Activated naive CD4-positive, alpha-beta T cell treated with anti-CD3 and anti-CD28 coated beads, Interleukin-2, amount 10 ng/mL, durations not matched to agents 7 days and 5 days (primary cell): ENCODE results near the gene SLC7A14.

Experiments used
- CTCF ChIA-PET: fragments of 350-600 bp; sonication (Branson Sonifier 250); formaldehyde crosslinking; loops from one replicate; lab custom pipeline; 2021; ENCODE audit warnings: antibody characterized with exemption; lab: Charles Lee
- DNase-seq: peaks from one replicate; pipeline ENCODE4 v3.0.0-alpha.2; 2020
- H3K27ac Mint-ChIP-seq: one replicate; pipeline ENCODE4 v1.8.0; 2021; ENCODE audit warnings: mild to moderate bottlenecking, moderate library complexity, mixed read lengths
- H3K27me3 Mint-ChIP-seq: one replicate; pipeline ENCODE4 v1.8.0; 2021; ENCODE audit warnings: mild to moderate bottlenecking, mixed read lengths
- H3K36me3 Mint-ChIP-seq: one replicate; pipeline ENCODE4 v1.8.0; 2021; ENCODE audit warnings: mixed read lengths
- H3K4me1 Mint-ChIP-seq: one replicate; pipeline ENCODE4 v1.8.0; 2021; ENCODE audit warnings: mixed read lengths
- H3K4me3 Mint-ChIP-seq: one replicate; pipeline ENCODE4 v1.8.0; 2021; ENCODE audit warnings: mild to moderate bottlenecking, moderate library complexity, mixed read lengths
- H3K9me3 Mint-ChIP-seq: one replicate; pipeline ENCODE4 v1.8.0; 2021; ENCODE audit warnings: mixed read lengths

Gene SLC7A14

GRCh38 chr3:170585937-170586310 is at the start of gene SLC7A14:
Gene SLC7A14, minus strand, starts transcription at chr3:170586075. Its CDS starts 59,139 bp downstream, at chr3:170526936.
- Mint-ChIP-seq H3K27me3 (peaks cover 43% of the 10 kb centered on the region), H3K36me3 (no peaks in the 10 kb centered on the region), H3K4me1 (no peaks in the 10 kb centered on the region), H3K4me3 (no peak within 1 kb of the TSS), H3K27ac (peak within 1 kb of the TSS; percentile 40), H3K9me3 (no peaks in the 10 kb centered on the region)
- DNase-seq, result no peak
- CTCF ChIA-PET, result no interaction called here

GRCh38 chr3:170635385-170635735 is 49.5 kb upstream of the SLC7A14 start:
- peaks cover 4% of the 10 kb centered on the region for H3K27me3 Mint-ChIP-seq
- CTCF ChIA-PET, result no interaction called here
- no peak overlapping the region for H3K27ac Mint-ChIP-seq
- DNase-seq, result no peak
- H3K9me3 Mint-ChIP-seq, result no peaks in the 10 kb centered on the region
- H3K4me1 Mint-ChIP-seq, result no peaks in the 10 kb centered on the region
- H3K36me3 Mint-ChIP-seq, result no peaks in the 10 kb centered on the region
- no peak overlapping the region for H3K4me3 Mint-ChIP-seq

- no peaks in the 10 kb centered on the region for H3K36me3 Mint-ChIP-seq
- DNase-seq, result no peak
- peaks cover 4% of the 10 kb centered on the region for H3K27me3 Mint-ChIP-seq
- no peaks in the 10 kb centered on the region for H3K4me1 Mint-ChIP-seq
- CTCF ChIA-PET, result no interaction called here
- H3K27ac Mint-ChIP-seq, result no peak overlapping the region
- H3K9me3 Mint-ChIP-seq, result no peaks in the 10 kb centered on the region
- H3K4me3 Mint-ChIP-seq, result no peak overlapping the region
Observed at GRCh38 chr3:170634663-170635384, 48.9 kb upstream of the SLC7A14 start.

GRCh38 chr3:170633573-170633972 is 47.7 kb upstream of the SLC7A14 start:
- no peak overlapping the region for H3K27ac Mint-ChIP-seq
- H3K4me1 Mint-ChIP-seq, result no peaks in the 10 kb centered on the region
- no peak for DNase-seq
- CTCF ChIA-PET, result no interaction called here
- H3K27me3 Mint-ChIP-seq, result peaks cover 12% of the 10 kb centered on the region
- no peaks in the 10 kb centered on the region for H3K36me3 Mint-ChIP-seq
- H3K4me3 Mint-ChIP-seq, result no peak overlapping the region
- H3K9me3 Mint-ChIP-seq, result no peaks in the 10 kb centered on the region

GRCh38 chr3:170632780-170633179 is 46.9 kb upstream of the SLC7A14 start:
- H3K4me1 Mint-ChIP-seq, result no peaks in the 10 kb centered on the region

GRCh38 chr3:170631755-170632488 is 46.0 kb upstream of the SLC7A14 start:
- Mint-ChIP-seq H3K4me1 (no peaks in the 10 kb centered on the region), H3K36me3 (no peaks in the 10 kb centered on the region), H3K27me3 (peaks cover 12% of the 10 kb centered on the region), H3K9me3 (no peaks in the 10 kb centered on the region), H3K27ac (no peak overlapping the region), H3K4me3 (no peak overlapping the region)
- no peak for DNase-seq
- CTCF ChIA-PET, result no interaction called here

More at GRCh38 chr3:170632780-170633179, 46.9 kb upstream of the SLC7A14 start:
- H3K9me3 Mint-ChIP-seq, result no peaks in the 10 kb centered on the region
- CTCF ChIA-PET, result no interaction called here
- no peaks in the 10 kb centered on the region for H3K36me3 Mint-ChIP-seq
- H3K4me3 Mint-ChIP-seq, result no peak overlapping the region
- DNase-seq, result no peak
- peaks cover 12% of the 10 kb centered on the region for H3K27me3 Mint-ChIP-seq
- H3K27ac Mint-ChIP-seq, result no peak overlapping the region

- Mint-ChIP-seq H3K27me3 (peaks cover 9% of the 10 kb centered on the region), H3K9me3 (no peaks in the 10 kb centered on the region), H3K4me1 (no peaks in the 10 kb centered on the region), H3K36me3 (no peaks in the 10 kb centered on the region), H3K27ac (no peak overlapping the region), H3K4me3 (no peak overlapping the region)
- CTCF ChIA-PET, result interaction anchor here (0.6 kb wide), 1 partner anchor 727 kb away, joined by 3 read pairs; no protein-coding TSS in a partner anchor
- DNase-seq, result no peak
Observed at GRCh38 chr3:170623524-170623923, 37.6 kb upstream of the SLC7A14 start.

- peaks cover 9% of the 10 kb centered on the region for H3K27me3 Mint-ChIP-seq
- H3K4me1 Mint-ChIP-seq, result no peaks in the 10 kb centered on the region
- H3K9me3 Mint-ChIP-seq, result no peaks in the 10 kb centered on the region
- H3K27ac Mint-ChIP-seq, result no peak overlapping the region
- no peak overlapping the region for H3K4me3 Mint-ChIP-seq
- H3K36me3 Mint-ChIP-seq, result no peaks in the 10 kb centered on the region
- CTCF ChIA-PET, result no interaction called here
- DNase-seq, result no peak
Observed at GRCh38 chr3:170622369-170623159, 36.7 kb upstream of the SLC7A14 start.

GRCh38 chr3:170621256-170621655 is 35.4 kb upstream of the SLC7A14 start:
- Mint-ChIP-seq H3K27me3 (peaks cover 9% of the 10 kb centered on the region), H3K4me1 (no peaks in the 10 kb centered on the region), H3K4me3 (no peak overlapping the region), H3K9me3 (no peaks in the 10 kb centered on the region), H3K27ac (no peak overlapping the region), H3K36me3 (no peaks in the 10 kb centered on the region)
- CTCF ChIA-PET, result no interaction called here
- no peak for DNase-seq

GRCh38 chr3:170614214-170614966 is 28.5 kb upstream of the SLC7A14 start:
- H3K27me3 Mint-ChIP-seq, result peaks cover 4% of the 10 kb centered on the region
- no peaks in the 10 kb centered on the region for H3K4me1 Mint-ChIP-seq
- no peaks in the 10 kb centered on the region for H3K9me3 Mint-ChIP-seq
- H3K36me3 Mint-ChIP-seq, result no peaks in the 10 kb centered on the region
- no peak overlapping the region for H3K27ac Mint-ChIP-seq
- CTCF ChIA-PET, result no interaction called here
- DNase-seq, result no peak
- no peak overlapping the region for H3K4me3 Mint-ChIP-seq

- DNase-seq, result no peak
- Mint-ChIP-seq H3K27me3 (peaks cover 4% of the 10 kb centered on the region), H3K27ac (no peak overlapping the region), H3K36me3 (no peaks in the 10 kb centered on the region), H3K4me3 (no peak overlapping the region), H3K9me3 (no peaks in the 10 kb centered on the region), H3K4me1 (no peaks in the 10 kb centered on the region)
- CTCF ChIA-PET, result no interaction called here
Observed at GRCh38 chr3:170611751-170612150, 25.9 kb upstream of the SLC7A14 start.

GRCh38 chr3:170610321-170610884 is 24.5 kb upstream of the SLC7A14 start:
- CTCF ChIA-PET, result no interaction called here
- Mint-ChIP-seq H3K27me3 (peaks cover 7% of the 10 kb centered on the region), H3K4me1 (no peaks in the 10 kb centered on the region), H3K4me3 (no peak overlapping the region), H3K9me3 (no peaks in the 10 kb centered on the region), H3K36me3 (no peaks in the 10 kb centered on the region), H3K27ac (no peak overlapping the region)
- DNase-seq, result no peak

GRCh38 chr3:170608475-170608874 is 22.6 kb upstream of the SLC7A14 start:
- H3K4me1 Mint-ChIP-seq, result no peaks in the 10 kb centered on the region
- CTCF ChIA-PET, result no interaction called here
- DNase-seq, result no peak
- no peak overlapping the region for H3K4me3 Mint-ChIP-seq
- peaks cover 7% of the 10 kb centered on the region for H3K27me3 Mint-ChIP-seq
- H3K36me3 Mint-ChIP-seq, result no peaks in the 10 kb centered on the region
- no peaks in the 10 kb centered on the region for H3K9me3 Mint-ChIP-seq
- H3K27ac Mint-ChIP-seq, result no peak overlapping the region

GRCh38 chr3:170606675-170607074 is 20.8 kb upstream of the SLC7A14 start:
- CTCF ChIA-PET, result no interaction called here
- H3K27me3 Mint-ChIP-seq, result peaks cover 7% of the 10 kb centered on the region
- no peak overlapping the region for H3K4me3 Mint-ChIP-seq

More at GRCh38 chr3:170606675-170607074, 20.8 kb upstream of the SLC7A14 start:
- H3K4me1 Mint-ChIP-seq, result no peaks in the 10 kb centered on the region
- DNase-seq, result no peak
- no peaks in the 10 kb centered on the region for H3K9me3 Mint-ChIP-seq
- H3K27ac Mint-ChIP-seq, result no peak overlapping the region
- H3K36me3 Mint-ChIP-seq, result no peaks in the 10 kb centered on the region
